GM23338 (cell line): ENCODE data around the gene CCDC6. TPM values are rescaled to one million over a fixed set of nuclear protein-coding genes. Genes with fewer than 3 reads are reported as not detected.
A peak's percentile ranks its signal among the peaks of the same experiment; 100 is the strongest.

ENCODE experiments used
- ATAC-seq: fragments of 200-7000 bp; cut with Tn5 transposase; 3 replicates; pipeline ENCODE4 v1.9.1; 2020
- DNase-seq: peaks from one replicate; pipeline ENCODE4 v3.0.0-alpha.2; 2015; ENCODE audit warnings: low spot score
- H2AFZ ChIP-seq: fragments of 200-600 bp; sonication (generic); 2 replicates; pipeline ENCODE4 v1.8.0; 2016; ENCODE audit warnings: antibody characterized with exemption, mild to moderate bottlenecking, moderate library complexity
- H3F3A ChIP-seq: fragments of 200-600 bp; sonication (generic); replicated peaks from 2 replicates; pipeline ENCODE4 v1.8.0; 2017; ENCODE audit warnings: antibody characterized with exemption, mixed run types, low read depth
- H3K27ac ChIP-seq: fragments of 200-600 bp; sonication (generic); 2 replicates; pipeline ENCODE4 v1.6.1; 2016; ENCODE audit warnings: low read depth
- H3K27me3 ChIP-seq: fragments of 200-600 bp; sonication (generic); 2 replicates; pipeline ENCODE4 v1.8.0; 2016; ENCODE audit warnings: mild to moderate bottlenecking, mixed run types, moderate library complexity; ENCODE audit not compliant: insufficient read depth
- H3K36me3 ChIP-seq: fragments of 200-600 bp; sonication (generic); 2 replicates; pipeline ENCODE4 v1.8.0; 2016; ENCODE audit warnings: mild to moderate bottlenecking; ENCODE audit not compliant: insufficient read depth
- H3K4me1 ChIP-seq: fragments of 200-600 bp; sonication (generic); 2 replicates; pipeline ENCODE4 v1.8.0; 2016; ENCODE audit warnings: mild to moderate bottlenecking, moderate library complexity; ENCODE audit not compliant: insufficient read depth
- H3K4me2 ChIP-seq: fragments of 200-600 bp; sonication (generic); 2 replicates; pipeline ENCODE4 v1.7.1; 2017; ENCODE audit warnings: mixed run types
- H3K4me3 ChIP-seq: fragments of 200-600 bp; sonication (generic); 2 replicates; pipeline ENCODE4 v1.6.1; 2016; ENCODE audit warnings: mixed run types
- H3K79me2 ChIP-seq: fragments of 200-600 bp; sonication (generic); replicated peaks from 2 replicates; pipeline ENCODE4 v1.8.0; 2017; ENCODE audit warnings: mild to moderate bottlenecking; ENCODE audit not compliant: insufficient read depth
- H3K9me2 ChIP-seq: fragments of 200-600 bp; sonication (generic); 2 replicates; pipeline ENCODE4 v1.8.0; 2017; ENCODE audit not compliant: insufficient read depth
- H4K20me1 ChIP-seq: fragments of 200-600 bp; sonication (generic); replicated peaks from 2 replicates; pipeline ENCODE4 v1.8.0; 2017; ENCODE audit warnings: mild to moderate bottlenecking; ENCODE audit not compliant: insufficient read depth
- H3K27ac Mint-ChIP-seq: 2 replicates; pipeline ENCODE4 v1.8.0; 2020; ENCODE audit warnings: inconsistent platforms, mild to moderate bottlenecking, moderate library complexity, mixed read lengths
- H3K27me3 Mint-ChIP-seq: 3 replicates; pipeline ENCODE4 v1.8.0; 2022; ENCODE audit warnings: low read depth, mild to moderate bottlenecking, moderate library complexity, mixed read lengths, inconsistent platforms; ENCODE audit not compliant: insufficient read depth, poor library complexity
- H3K36me3 Mint-ChIP-seq: 3 replicates; pipeline ENCODE4 v1.8.0; 2021; ENCODE audit warnings: low read depth, mild to moderate bottlenecking, inconsistent platforms, moderate library complexity, mixed read lengths
- H3K4me1 Mint-ChIP-seq: 3 replicates; pipeline ENCODE4 v1.8.0; 2020; ENCODE audit warnings: mild to moderate bottlenecking, inconsistent platforms, mixed read lengths
- H3K4me3 Mint-ChIP-seq: 3 replicates; pipeline ENCODE4 v1.8.0; 2021; ENCODE audit warnings: moderate library complexity, mild to moderate bottlenecking, inconsistent platforms, mixed read lengths
- H3K9me3 Mint-ChIP-seq: 3 replicates; pipeline ENCODE4 v1.8.0; 2020; ENCODE audit warnings: moderate library complexity, mild to moderate bottlenecking, inconsistent platforms, mixed read lengths
- CREB1 ChIP-seq: fragments of 250-450 bp; sonication (Bioruptor Pico); IDR thresholded peaks from 2 replicates; pipeline ENCODE4 v1.5.0; 2020; ENCODE audit warnings: low read depth, mild to moderate bottlenecking, moderate library complexity
- EZH2 ChIP-seq: fragments of 200-600 bp; sonication (generic); IDR thresholded peaks from one replicate; pipeline ENCODE4 v1.8.0; 2017; ENCODE audit warnings: antibody characterized with exemption, mild to moderate bottlenecking, low read depth; ENCODE audit not compliant: unreplicated experiment
- EZH2phosphoT487 ChIP-seq: fragments of 200-600 bp; sonication (generic); IDR thresholded peaks from one replicate; pipeline ENCODE4 v1.8.1; 2018; ENCODE audit warnings: antibody characterized with exemption; ENCODE audit not compliant: unreplicated experiment
- NANOG ChIP-seq: IDR thresholded peaks from 2 replicates; pipeline ENCODE4 v1.6.1; 2016; ENCODE audit warnings: antibody characterized with exemption, borderline replicate concordance
- POLR2AphosphoS5 ChIP-seq: IDR thresholded peaks from 2 replicates; pipeline ENCODE4 v1.6.1; 2016; ENCODE audit warnings: antibody characterized with exemption, low read depth
- STAT1 ChIP-seq: IDR thresholded peaks from one replicate; pipeline ENCODE4 v1.6.1; 2016; ENCODE audit warnings: antibody characterized with exemption; ENCODE audit not compliant: unreplicated experiment
- ZNF331 ChIP-seq: fragments of 250-450 bp; sonication (Bioruptor Pico); IDR thresholded peaks from 2 replicates; pipeline ENCODE4 v1.5.0; 2020; ENCODE audit warnings: low read depth, mild to moderate bottlenecking, moderate library complexity
- polyA plus RNA-seq: library from polyadenylated mRNA; unstranded; fragments of >200 nt; fragmentation: Nextera tagmentation; extraction: Ambion mirVana; gene quantifications from 2 replicates; pipeline ENCODE4 v1.2.1, GENCODE V29; 2016
- total RNA-seq: library from RNA; depleted of rRNA; stranded (reverse); fragments of >200 nt; shearing (Covaris generic); gene quantifications from 2 replicates; pipeline ENCODE4 v1.2.3, GENCODE V29; 2014
- TF ChIP-seq, protein P1 (sequence below): IDR thresholded peaks from one replicate; pipeline ENCODE4 v1.6.1; 2018; ENCODE audit warnings: antibody characterized with exemption; ENCODE audit not compliant: unreplicated experiment
- TF ChIP-seq, protein P2 (sequence below): IDR thresholded peaks from 2 replicates; pipeline ENCODE4 v1.6.1; 2016; ENCODE audit warnings: antibody characterized with exemption
- TF ChIP-seq, protein P3 (sequence below): fragments of 250-450 bp; sonication (Bioruptor Pico); IDR thresholded peaks from 2 replicates; pipeline ENCODE4 v1.5.0; 2020; ENCODE audit warnings: mild to moderate bottlenecking, moderate library complexity

The CCDC6 gene
- total and polyA plus RNA-seq, 2 experiments from 2014 or later, result 32.5 to 66.9 TPM

DNA sequence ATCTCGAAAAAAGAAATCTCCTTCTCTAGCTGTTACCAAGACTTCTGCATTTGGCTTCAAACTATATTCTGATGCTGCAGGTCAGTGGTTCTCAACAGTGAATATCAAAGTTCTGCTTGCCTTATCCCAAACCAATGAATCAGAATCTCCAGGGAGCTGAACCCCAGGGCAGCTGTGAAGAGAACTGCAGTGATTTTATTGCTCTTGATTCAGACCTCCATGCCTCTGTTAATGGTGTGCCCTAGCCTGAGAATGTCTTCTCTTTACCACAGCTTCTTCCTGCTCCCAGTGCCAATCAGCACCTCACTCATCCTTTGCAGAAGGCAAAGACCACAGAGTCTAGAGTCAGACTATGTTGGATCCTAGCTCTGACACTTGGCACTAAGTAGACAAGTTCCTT is 106.9 kb downstream of the CCDC6 start:
- Histone ChIP-seq H3K4me3 (no peak overlapping the region), H4K20me1 (peaks cover 11% of the 10 kb centered on the region; the same call in 1 of the 2 replicates), H3K4me1 (0 out of 2 replicates have a peak, but pooled peaks cover 5% of the 10 kb centered on the region), H3K27me3 (no peaks in the 10 kb centered on the region), H3K9me2 (no peaks in the 10 kb centered on the region), H2AFZ (no peak overlapping the region), H3K79me2 (no peaks in the 10 kb centered on the region), H3K4me2 (no peak overlapping the region), H3F3A (no peaks in the 10 kb centered on the region), H3K36me3 (peaks cover 30% of the 10 kb centered on the region), H3K27ac (no peak overlapping the region)
- ATAC-seq, result no peak
- Mint-ChIP-seq H3K4me3 (no peak overlapping the region), H3K27ac (no peak overlapping the region), H3K27me3 (no peaks in the 10 kb centered on the region), H3K9me3 (no peaks in the 10 kb centered on the region; the same call in 2 of the 3 replicates), H3K4me1 (peaks cover 4% of the 10 kb centered on the region; the same call in 2 of the 3 replicates), H3K36me3 (peaks cover 80% of the 10 kb centered on the region)
- TF ChIP-seq CREB1 (no peak), EZH2 (no peak), NANOG (no peak), STAT1 (no peak), ZNF331 (CRISPR knock-in tag) (no peak)
- TF ChIP-seq, protein P1, sequence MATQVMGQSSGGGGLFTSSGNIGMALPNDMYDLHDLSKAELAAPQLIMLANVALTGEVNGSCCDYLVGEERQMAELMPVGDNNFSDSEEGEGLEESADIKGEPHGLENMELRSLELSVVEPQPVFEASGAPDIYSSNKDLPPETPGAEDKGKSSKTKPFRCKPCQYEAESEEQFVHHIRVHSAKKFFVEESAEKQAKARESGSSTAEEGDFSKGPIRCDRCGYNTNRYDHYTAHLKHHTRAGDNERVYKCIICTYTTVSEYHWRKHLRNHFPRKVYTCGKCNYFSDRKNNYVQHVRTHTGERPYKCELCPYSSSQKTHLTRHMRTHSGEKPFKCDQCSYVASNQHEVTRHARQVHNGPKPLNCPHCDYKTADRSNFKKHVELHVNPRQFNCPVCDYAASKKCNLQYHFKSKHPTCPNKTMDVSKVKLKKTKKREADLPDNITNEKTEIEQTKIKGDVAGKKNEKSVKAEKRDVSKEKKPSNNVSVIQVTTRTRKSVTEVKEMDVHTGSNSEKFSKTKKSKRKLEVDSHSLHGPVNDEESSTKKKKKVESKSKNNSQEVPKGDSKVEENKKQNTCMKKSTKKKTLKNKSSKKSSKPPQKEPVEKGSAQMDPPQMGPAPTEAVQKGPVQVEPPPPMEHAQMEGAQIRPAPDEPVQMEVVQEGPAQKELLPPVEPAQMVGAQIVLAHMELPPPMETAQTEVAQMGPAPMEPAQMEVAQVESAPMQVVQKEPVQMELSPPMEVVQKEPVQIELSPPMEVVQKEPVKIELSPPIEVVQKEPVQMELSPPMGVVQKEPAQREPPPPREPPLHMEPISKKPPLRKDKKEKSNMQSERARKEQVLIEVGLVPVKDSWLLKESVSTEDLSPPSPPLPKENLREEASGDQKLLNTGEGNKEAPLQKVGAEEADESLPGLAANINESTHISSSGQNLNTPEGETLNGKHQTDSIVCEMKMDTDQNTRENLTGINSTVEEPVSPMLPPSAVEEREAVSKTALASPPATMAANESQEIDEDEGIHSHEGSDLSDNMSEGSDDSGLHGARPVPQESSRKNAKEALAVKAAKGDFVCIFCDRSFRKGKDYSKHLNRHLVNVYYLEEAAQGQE, result no peak
- TF ChIP-seq, protein P2, sequence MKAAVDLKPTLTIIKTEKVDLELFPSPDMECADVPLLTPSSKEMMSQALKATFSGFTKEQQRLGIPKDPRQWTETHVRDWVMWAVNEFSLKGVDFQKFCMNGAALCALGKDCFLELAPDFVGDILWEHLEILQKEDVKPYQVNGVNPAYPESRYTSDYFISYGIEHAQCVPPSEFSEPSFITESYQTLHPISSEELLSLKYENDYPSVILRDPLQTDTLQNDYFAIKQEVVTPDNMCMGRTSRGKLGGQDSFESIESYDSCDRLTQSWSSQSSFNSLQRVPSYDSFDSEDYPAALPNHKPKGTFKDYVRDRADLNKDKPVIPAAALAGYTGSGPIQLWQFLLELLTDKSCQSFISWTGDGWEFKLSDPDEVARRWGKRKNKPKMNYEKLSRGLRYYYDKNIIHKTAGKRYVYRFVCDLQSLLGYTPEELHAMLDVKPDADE, result no peak
- no peak for DNase-seq

DNA sequence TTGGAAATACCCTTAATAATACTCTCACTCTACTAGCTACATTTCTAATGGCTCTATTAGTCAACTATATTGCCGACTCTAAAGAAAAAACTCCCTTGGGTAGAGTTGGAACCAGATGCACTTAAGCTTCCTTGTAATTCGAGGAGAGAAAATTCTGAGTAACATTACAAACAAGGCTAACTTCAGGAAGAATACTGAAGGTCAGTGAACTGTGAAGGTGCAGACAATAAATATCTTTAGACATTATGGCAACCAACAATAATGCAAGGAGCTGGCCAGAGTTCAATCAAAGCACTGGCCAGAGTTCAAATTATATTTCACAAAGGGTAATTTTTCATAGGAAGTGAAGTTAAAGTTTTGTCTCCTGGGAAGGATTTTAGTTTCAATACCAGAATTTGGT is 112.4 kb downstream of the CCDC6 start:
- Histone ChIP-seq H2AFZ (no peak overlapping the region), H3K4me1 (0 out of 2 replicates have a peak, but pooled peaks cover 3% of the 10 kb centered on the region), H3K79me2 (no peaks in the 10 kb centered on the region), H3K27me3 (no peaks in the 10 kb centered on the region), H3K4me2 (no peak overlapping the region), H3F3A (no peaks in the 10 kb centered on the region), H3K9me2 (no peaks in the 10 kb centered on the region), H3K4me3 (no peak overlapping the region), H4K20me1 (peaks cover 6% of the 10 kb centered on the region; the same call in 1 of the 2 replicates), H3K36me3 (peaks cover 23% of the 10 kb centered on the region), H3K27ac (0 out of 2 replicates have a peak overlapping the region, but pooled peaks have one; percentile 59)
- DNase-seq, result no peak
- H3K27me3 Mint-ChIP-seq, result peaks cover 4% of the 10 kb centered on the region
- H3K4me3 Mint-ChIP-seq, result no peak overlapping the region
- ATAC-seq, result no peak
- peaks cover 68% of the 10 kb centered on the region for H3K36me3 Mint-ChIP-seq
- H3K27ac Mint-ChIP-seq, result no peak overlapping the region
- H3K9me3 Mint-ChIP-seq, result no peaks in the 10 kb centered on the region; the same call in 2 of the 3 replicates
- H3K4me1 Mint-ChIP-seq, result no peaks in the 10 kb centered on the region
- TF ChIP-seq POLR2AphosphoS5 (no peak), EZH2 (no peak), EZH2phosphoT487 (no peak)
- TF ChIP-seq, protein P3, sequence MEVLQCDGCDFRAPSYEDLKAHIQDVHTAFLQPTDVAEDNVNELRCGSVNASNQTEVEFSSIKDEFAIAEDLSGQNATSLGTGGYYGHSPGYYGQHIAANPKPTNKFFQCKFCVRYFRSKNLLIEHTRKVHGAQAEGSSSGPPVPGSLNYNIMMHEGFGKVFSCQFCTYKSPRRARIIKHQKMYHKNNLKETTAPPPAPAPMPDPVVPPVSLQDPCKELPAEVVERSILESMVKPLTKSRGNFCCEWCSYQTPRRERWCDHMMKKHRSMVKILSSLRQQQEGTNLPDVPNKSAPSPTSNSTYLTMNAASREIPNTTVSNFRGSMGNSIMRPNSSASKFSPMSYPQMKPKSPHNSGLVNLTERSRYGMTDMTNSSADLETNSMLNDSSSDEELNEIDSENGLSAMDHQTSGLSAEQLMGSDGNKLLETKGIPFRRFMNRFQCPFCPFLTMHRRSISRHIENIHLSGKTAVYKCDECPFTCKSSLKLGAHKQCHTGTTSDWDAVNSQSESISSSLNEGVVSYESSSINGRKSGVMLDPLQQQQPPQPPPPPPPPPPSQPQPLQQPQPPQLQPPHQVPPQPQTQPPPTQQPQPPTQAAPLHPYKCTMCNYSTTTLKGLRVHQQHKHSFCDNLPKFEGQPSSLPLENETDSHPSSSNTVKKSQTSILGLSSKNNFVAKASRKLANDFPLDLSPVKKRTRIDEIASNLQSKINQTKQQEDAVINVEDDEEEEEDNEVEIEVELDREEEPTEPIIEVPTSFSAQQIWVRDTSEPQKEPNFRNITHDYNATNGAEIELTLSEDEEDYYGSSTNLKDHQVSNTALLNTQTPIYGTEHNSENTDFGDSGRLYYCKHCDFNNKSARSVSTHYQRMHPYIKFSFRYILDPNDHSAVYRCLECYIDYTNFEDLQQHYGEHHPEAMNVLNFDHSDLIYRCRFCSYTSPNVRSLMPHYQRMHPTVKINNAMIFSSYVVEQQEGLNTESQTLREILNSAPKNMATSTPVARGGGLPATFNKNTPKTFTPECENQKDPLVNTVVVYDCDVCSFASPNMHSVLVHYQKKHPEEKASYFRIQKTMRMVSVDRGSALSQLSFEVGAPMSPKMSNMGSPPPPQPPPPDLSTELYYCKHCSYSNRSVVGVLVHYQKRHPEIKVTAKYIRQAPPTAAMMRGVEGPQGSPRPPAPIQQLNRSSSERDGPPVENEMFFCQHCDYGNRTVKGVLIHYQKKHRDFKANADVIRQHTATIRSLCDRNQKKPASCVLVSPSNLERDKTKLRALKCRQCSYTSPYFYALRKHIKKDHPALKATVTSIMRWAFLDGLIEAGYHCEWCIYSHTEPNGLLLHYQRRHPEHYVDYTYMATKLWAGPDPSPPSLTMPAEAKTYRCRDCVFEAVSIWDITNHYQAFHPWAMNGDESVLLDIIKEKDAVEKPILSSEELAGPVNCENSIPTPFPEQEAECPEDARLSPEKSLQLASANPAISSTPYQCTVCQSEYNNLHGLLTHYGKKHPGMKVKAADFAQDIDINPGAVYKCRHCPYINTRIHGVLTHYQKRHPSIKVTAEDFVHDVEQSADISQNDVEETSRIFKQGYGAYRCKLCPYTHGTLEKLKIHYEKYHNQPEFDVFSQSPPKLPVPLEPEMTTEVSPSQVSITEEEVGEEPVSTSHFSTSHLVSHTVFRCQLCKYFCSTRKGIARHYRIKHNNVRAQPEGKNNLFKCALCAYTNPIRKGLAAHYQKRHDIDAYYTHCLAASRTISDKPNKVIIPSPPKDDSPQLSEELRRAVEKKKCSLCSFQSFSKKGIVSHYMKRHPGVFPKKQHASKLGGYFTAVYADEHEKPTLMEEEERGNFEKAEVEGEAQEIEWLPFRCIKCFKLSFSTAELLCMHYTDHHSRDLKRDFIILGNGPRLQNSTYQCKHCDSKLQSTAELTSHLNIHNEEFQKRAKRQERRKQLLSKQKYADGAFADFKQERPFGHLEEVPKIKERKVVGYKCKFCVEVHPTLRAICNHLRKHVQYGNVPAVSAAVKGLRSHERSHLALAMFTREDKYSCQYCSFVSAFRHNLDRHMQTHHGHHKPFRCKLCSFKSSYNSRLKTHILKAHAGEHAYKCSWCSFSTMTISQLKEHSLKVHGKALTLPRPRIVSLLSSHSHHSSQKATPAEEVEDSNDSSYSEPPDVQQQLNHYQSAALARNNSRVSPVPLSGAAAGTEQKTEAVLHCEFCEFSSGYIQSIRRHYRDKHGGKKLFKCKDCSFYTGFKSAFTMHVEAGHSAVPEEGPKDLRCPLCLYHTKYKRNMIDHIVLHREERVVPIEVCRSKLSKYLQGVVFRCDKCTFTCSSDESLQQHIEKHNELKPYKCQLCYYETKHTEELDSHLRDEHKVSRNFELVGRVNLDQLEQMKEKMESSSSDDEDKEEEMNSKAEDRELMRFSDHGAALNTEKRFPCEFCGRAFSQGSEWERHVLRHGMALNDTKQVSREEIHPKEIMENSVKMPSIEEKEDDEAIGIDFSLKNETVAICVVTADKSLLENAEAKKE (CRISPR knock-in tag), result no peak
- TF ChIP-seq, protein P2, result no peak
